Tibial artery (tissue), 4 donors: ENCODE measurements around the gene DNAJC22.

Source experiments
- DNase-seq, 2 donors: peaks; one replicate each; pipeline ENCODE4 v3.0.0-alpha.2; 2019
- H3K27ac ChIP-seq, 2 donors: fragments of 200-600 bp; sonication (generic) in 1 of 2; 1 replicate in 1 of 2; 2 replicates in 1 of 2; pipeline ENCODE4 v1.5.1; 2018 to 2019; ENCODE audit warnings: mild to moderate bottlenecking in 1 of 2
- H3K27me3 ChIP-seq, 2 donors: fragments of 200-600 bp; sonication (generic) in 1 of 2; one replicate each; pipeline versions ENCODE4 v1.5.1 to v1.6.0; 2016 to 2019
- H3K36me3 ChIP-seq, 3 donors: fragments of 200-600 bp; sonication (generic) in 2 of 3; one replicate each; pipeline ENCODE4 v1.5.1; 2016 to 2019; ENCODE audit warnings: mild to moderate bottlenecking in 2 of 3
- H3K4me1 ChIP-seq, 4 donors: fragments of 200-600 bp; sonication (generic) in 2 of 4; 1 replicate in 3 of 4; 2 replicates in 1 of 4; pipeline ENCODE4 v1.5.1; 2016 to 2019
- H3K4me3 ChIP-seq, 2 donors: fragments of 200-600 bp; sonication (generic) in 1 of 2; 1 replicate in 1 of 2; 2 replicates in 1 of 2; pipeline ENCODE4 v1.5.1; 2018 to 2019; ENCODE audit warnings: mild to moderate bottlenecking in 2 of 2
- H3K9me3 ChIP-seq, 3 donors: fragments of 200-600 bp; sonication (generic) in 1 of 3; one replicate each; pipeline ENCODE4 v1.5.1; 2016 to 2019
- CTCF ChIP-seq, 2 experiments: fragments of 200-600 bp in 1 of 2; fragments of 450-650 bp in 1 of 2; IDR thresholded peaks; one replicate each; pipeline ENCODE4 v1.5.1; 2017 to 2019; ENCODE audit warnings: antibody characterized with exemption in 2 of 2, mild to moderate bottlenecking in 1 of 2, moderate library complexity in 1 of 2
- intact Hi-C: fragments of 100-400 bp; cut with DNase I; formaldehyde crosslinking; loops from one replicate; pipeline ENCODE4 v1.15.0; 2023; ENCODE audit warnings: low total_unique reads

DNAJC22 gene

GRCh38 chr12:49340095-49340870 is 6.4 kb upstream of the DNAJC22 start:
- intact Hi-C loops: no loop called here
- no peak for TF ChIP-seq CTCF (IDR thresholded peaks at IDR 0.05)
- peak in 1 of 2 donors; percentile 35 for DNase-seq

GRCh38 chr12:49340971-49341776 is 5.5 kb upstream of the DNAJC22 start:
- DNase-seq: peak in 1 of 2 donors; percentile 32
- no peaks in the 10 kb centered on the region for H3K36me3 ChIP-seq
- TF ChIP-seq CTCF (IDR thresholded peaks at IDR 0.05): no peak
- no peak overlapping the region for H3K4me3 ChIP-seq
- H3K27ac ChIP-seq: no peak overlapping the region
- H3K4me1 ChIP-seq: peaks cover 0 to 45% (median 37%) of the 10 kb centered on the region in 4 donors
- H3K9me3 ChIP-seq: no peaks in the 10 kb centered on the region
- intact Hi-C loops: no loop called here
- peaks cover 5 to 73% of the 10 kb centered on the region in 2 donors for H3K27me3 ChIP-seq

More at GRCh38 chr12:49340095-49340870, 6.4 kb upstream of the DNAJC22 start:
- peaks cover 0 to 38% (median 29%) of the 10 kb centered on the region in 4 donors for H3K4me1 ChIP-seq
- H3K27me3 ChIP-seq: peaks cover 7 to 73% of the 10 kb centered on the region in 2 donors
- H3K27ac ChIP-seq: no peak overlapping the region
- H3K4me3 ChIP-seq: no peak overlapping the region
- no peaks in the 10 kb centered on the region for H3K36me3 ChIP-seq
- no peaks in the 10 kb centered on the region for H3K9me3 ChIP-seq

- Histone ChIP-seq H3K9me3 (no peaks in the 10 kb centered on the region), H3K4me1 (peaks cover 4 to 46% (median 41%) of the 10 kb centered on the region in 4 donors), H3K36me3 (no peaks in the 10 kb centered on the region), H3K27me3 (peaks cover 3 to 73% of the 10 kb centered on the region in 2 donors), H3K4me3 (peak overlapping the region in 1 of 2 donors; percentile 45), H3K27ac (no peak overlapping the region)
- intact Hi-C loops: no loop called here
- peak in 1 of 2 donors; percentile 57 for DNase-seq
- TF ChIP-seq CTCF (IDR thresholded peaks at IDR 0.05): no peak
Observed at GRCh38 chr12:49341777-49342065, 5.0 kb upstream of the DNAJC22 start.

GRCh38 chr12:49342066-49342913 is 4.4 kb upstream of the DNAJC22 start:
- H3K9me3 ChIP-seq: no peaks in the 10 kb centered on the region
- TF ChIP-seq CTCF (IDR thresholded peaks at IDR 0.05): peak; percentile 68 to 73
- peaks cover 3 to 73% of the 10 kb centered on the region in 2 donors for H3K27me3 ChIP-seq
- H3K4me3 ChIP-seq: peak overlapping the region; percentile 39 to 45
- H3K36me3 ChIP-seq: no peaks in the 10 kb centered on the region
- DNase-seq: peak; percentile 59 to 83
- H3K27ac ChIP-seq: no peak overlapping the region
- intact Hi-C loops: no loop called here
- H3K4me1 ChIP-seq: peaks cover 7 to 46% (median 42%) of the 10 kb centered on the region in 4 donors
